CD14-positive monocyte (primary cell): Measurements from ENCODE around the gene NUP85. TPM values are rescaled to one million over a fixed set of nuclear protein-coding genes. Genes with fewer than 3 reads are reported as not detected.
A peak's percentile ranks its signal among the peaks of the same experiment; 100 is the strongest.

Source experiments
- DNase-seq, 3 donors: peaks; one replicate each; pipeline ENCODE4 v3.0.0-alpha.2; 2011 to 2022
- H2AFZ ChIP-seq: 2 replicates; pipeline ENCODE4 v1.6.0; 2012; ENCODE audit warnings: mild to moderate bottlenecking, low read depth, low read length, inconsistent platforms; ENCODE audit not compliant: insufficient read depth, poor library complexity, severe bottlenecking
- H3K27ac ChIP-seq, 2 donors: 1 replicate in 1 of 2; 2 replicates in 1 of 2; pipeline ENCODE4 v1.5.1; 2012 to 2013; ENCODE audit warnings: low read length in 2 of 2, control low read depth in 1 of 2, inconsistent platforms in 1 of 2, low read depth in 1 of 2, mild to moderate bottlenecking in 1 of 2
- H3K27me3 ChIP-seq, 2 donors: one replicate each; pipeline versions ENCODE4 v1.6.0 to v1.6.1; 2011 to 2013; ENCODE audit warnings: low read length in 2 of 2; ENCODE audit not compliant: control insufficient read depth in 2 of 2, insufficient read depth in 2 of 2
- H3K36me3 ChIP-seq, 2 donors: replicated peaks in 1 of 2; 1 replicate in 1 of 2; 2 replicates in 1 of 2; pipeline versions ENCODE4 v1.5.1 to v1.6.1; 2012 to 2013; ENCODE audit warnings: low read length in 2 of 2, control low read depth in 1 of 2, inconsistent platforms in 1 of 2, mild to moderate bottlenecking in 1 of 2; ENCODE audit not compliant: insufficient read depth in 2 of 2, control insufficient read depth in 1 of 2
- H3K4me1 ChIP-seq, 2 donors: 1 replicate in 1 of 2; 2 replicates in 1 of 2; pipeline versions ENCODE4 v1.5.1 to v1.6.1; 2012 to 2013; ENCODE audit warnings: low read length in 2 of 2, control low read depth in 1 of 2, inconsistent platforms in 1 of 2, mild to moderate bottlenecking in 1 of 2, moderate library complexity in 1 of 2; ENCODE audit not compliant: insufficient read depth in 2 of 2, control insufficient read depth in 1 of 2
- H3K4me2 ChIP-seq: replicated peaks from 2 replicates; pipeline ENCODE3; 2012; ENCODE audit warnings: low read length, moderate library complexity, mild to moderate bottlenecking; ENCODE audit not compliant: poor library complexity, severe bottlenecking; ENCODE audit errors: extremely low read depth
- H3K4me3 ChIP-seq, 3 experiments: fragments of 200-600 bp in 1 of 3; sonication (generic) in 1 of 3; replicated peaks in 1 of 3; 1 replicate in 2 of 3; 2 replicates in 1 of 3; pipeline ENCODE4 v1.5.1; 2011 to 2013; ENCODE audit warnings: low read length in 3 of 3, mild to moderate bottlenecking in 3 of 3, control low read depth in 2 of 3, low read depth in 2 of 3, inconsistent platforms in 1 of 3, moderate library complexity in 1 of 3
- H3K79me2 ChIP-seq: 2 replicates; pipeline ENCODE4 v1.6.0; 2012; ENCODE audit warnings: mild to moderate bottlenecking, control low read depth, inconsistent platforms, low read length, moderate library complexity; ENCODE audit not compliant: insufficient read depth
- H3K9ac ChIP-seq: 2 replicates; pipeline ENCODE4 v1.6.0; 2017; ENCODE audit warnings: low read length, mild to moderate bottlenecking; ENCODE audit not compliant: insufficient read depth, poor library complexity, severe bottlenecking
- H3K9me3 ChIP-seq, 2 donors: replicated peaks in 1 of 2; 1 replicate in 1 of 2; 2 replicates in 1 of 2; pipeline versions ENCODE4 v1.5.1 to v1.6.1; 2012 to 2013; ENCODE audit warnings: low read length in 2 of 2, control low read depth in 1 of 2; ENCODE audit not compliant: control insufficient read depth in 1 of 2, insufficient read depth in 1 of 2
- H4K20me1 ChIP-seq: 2 replicates; pipeline ENCODE4 v1.6.0; 2012; ENCODE audit warnings: mild to moderate bottlenecking, low read length, control low read depth, moderate library complexity; ENCODE audit not compliant: insufficient read depth
- H3K27ac Mint-ChIP-seq, 7 donors: one replicate each; pipeline ENCODE4 v1.8.0; 2020; ENCODE audit warnings: mild to moderate bottlenecking in 7 of 7, mixed read lengths in 7 of 7, moderate library complexity in 6 of 7, inconsistent platforms in 2 of 7
- H3K27me3 Mint-ChIP-seq, 3 donors: one replicate each; pipeline ENCODE4 v1.8.0; 2021 to 2022; ENCODE audit warnings: low read depth in 3 of 3, mild to moderate bottlenecking in 3 of 3, mixed read lengths in 3 of 3, moderate library complexity in 3 of 3, inconsistent platforms in 1 of 3
- H3K36me3 Mint-ChIP-seq, 2 donors: one replicate each; pipeline ENCODE4 v1.8.0; 2020; ENCODE audit warnings: mixed read lengths in 2 of 2, inconsistent platforms in 1 of 2, mild to moderate bottlenecking in 1 of 2
- H3K4me1 Mint-ChIP-seq: one replicate; pipeline ENCODE4 v1.8.0; 2020; ENCODE audit warnings: mild to moderate bottlenecking, mixed read lengths
- H3K4me3 Mint-ChIP-seq, 2 donors: one replicate each; pipeline ENCODE4 v1.8.0; 2020; ENCODE audit warnings: mild to moderate bottlenecking in 2 of 2, mixed read lengths in 2 of 2, moderate library complexity in 1 of 2
- H3K9me3 Mint-ChIP-seq, 7 donors: one replicate each; pipeline ENCODE4 v1.8.0; 2020 to 2022; ENCODE audit warnings: mixed read lengths in 7 of 7, mild to moderate bottlenecking in 6 of 7, moderate library complexity in 6 of 7, inconsistent platforms in 2 of 7
- CTCF ChIP-seq: fragments of 200-600 bp; IDR thresholded peaks from one replicate; pipeline ENCODE4 v1.8.0; 2022; ENCODE audit warnings: antibody characterized with exemption, mild to moderate bottlenecking
- WGBS: methylation state at CpG from one replicate; pipeline ENCODE4 v1.1.5; 2013; ENCODE audit warnings: missing lambda C conversion rate; ENCODE audit not compliant: insufficient coverage; 5-methylcytosine and 5-hydroxymethylcytosine counted together
- intact Hi-C, 2 donors: fragments of 100-400 bp; cut with micrococcal nuclease; formaldehyde crosslinking; loops; one replicate each; pipeline versions ENCODE4 v1.15.0 to v1.15.1; 2023
- polyA plus RNA-seq, 3 donors: library from polyadenylated mRNA; depleted of rRNA in 1 of 3; unstranded in 2 of 3; stranded (reverse) in 1 of 3; fragments of 300-500 nt in 2 of 3; fragments of >200 nt in 1 of 3; fragmentation: Illumina TruSeq in 2 of 3; gene quantifications; 1 replicate in 2 of 3; 2 replicates in 1 of 3; pipeline ENCODE4 v1.2.3, GENCODE V29; 2012 to 2021

Gene NUP85
- polyA plus RNA-seq, 3 donors = 36.3 to 94.2 (median 38.7) TPM

GRCh38 chr17:75237100-75238014 is 31.9 kb downstream of the NUP85 start:
- Mint-ChIP-seq H3K4me1 (peaks cover 14% of the 10 kb centered on the region), H3K9me3 (no peaks in the 10 kb centered on the region), H3K36me3 (peaks cover 77 to 99% of the 10 kb centered on the region in 2 donors), H3K27me3 (peaks cover 0 to 3% (median 0%) of the 10 kb centered on the region in 3 donors), H3K27ac (peak overlapping the region in 3 of 7 donors; percentile 28 to 73 (median 66)), H3K4me3 (no peak overlapping the region)
- peaks cover 6 to 7% of the 10 kb centered on the region in 2 donors for H3K4me1 ChIP-seq
- H3K79me2 ChIP-seq = peaks cover 22% of the 10 kb centered on the region
- no peak overlapping the region for H2AFZ ChIP-seq
- H3K36me3 ChIP-seq = peaks cover 86 to 94% of the 10 kb centered on the region in 2 donors
- H3K4me2 ChIP-seq = no peak overlapping the region
- WGBS = 91% methylated on average over 5 of the region's 12 CpGs
- H3K9ac ChIP-seq = no peak overlapping the region
- no peaks in the 10 kb centered on the region for H3K9me3 ChIP-seq
- peak overlapping the region in 1 of 2 donors; percentile 36 for H3K27ac ChIP-seq
- no peak for DNase-seq
- no peak overlapping the region for H3K4me3 ChIP-seq
- intact Hi-C loops = no loop called here
- no peak for TF ChIP-seq CTCF
- H4K20me1 ChIP-seq = peaks cover 58% of the 10 kb centered on the region
- no peaks in the 10 kb centered on the region for H3K27me3 ChIP-seq

DNA sequence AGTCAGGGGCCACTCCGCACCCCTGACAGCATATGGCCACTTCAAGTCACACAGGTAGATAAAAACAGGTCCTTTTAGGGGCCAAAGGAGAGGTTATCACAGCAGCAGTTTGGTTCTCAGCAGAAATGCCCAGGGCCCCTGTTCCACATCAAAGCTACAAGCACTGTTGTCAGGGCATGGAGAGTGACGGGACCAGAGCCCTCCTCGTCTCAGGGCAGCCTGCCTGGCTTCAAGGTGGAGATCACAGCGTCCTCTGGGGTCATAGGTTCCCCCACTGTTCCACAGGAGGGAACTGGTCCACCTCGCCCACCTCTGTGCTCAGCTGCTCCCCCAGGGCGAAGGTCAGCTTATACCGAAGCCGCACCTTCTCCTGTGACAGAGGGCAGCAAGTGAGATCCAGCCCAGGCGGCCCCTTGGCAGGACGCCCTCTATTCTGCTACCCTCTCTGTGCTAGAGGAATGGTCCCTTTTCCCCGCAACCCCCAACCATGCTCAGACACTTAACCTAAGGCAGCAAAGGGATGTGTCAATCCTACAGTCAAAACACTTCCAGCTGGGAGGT is 32.6 kb downstream of the NUP85 start:
- peaks cover 0 to 3% (median 0%) of the 10 kb centered on the region in 3 donors for H3K27me3 Mint-ChIP-seq
- peak overlapping the region in 1 of 7 donors; percentile 66 for H3K27ac Mint-ChIP-seq

More for the DNA sequence above, 32.6 kb downstream of the NUP85 start:
- no peaks in the 10 kb centered on the region for H3K27me3 ChIP-seq
- no peak overlapping the region for H3K4me3 Mint-ChIP-seq
- no peak overlapping the region for H2AFZ ChIP-seq
- H3K4me1 ChIP-seq = peaks cover 13 to 15% of the 10 kb centered on the region in 2 donors
- no peak for TF ChIP-seq CTCF
- no peak overlapping the region for H3K4me2 ChIP-seq
- WGBS = 96% methylated on average over 9 of the region's 11 CpGs
- peaks cover 86 to 94% of the 10 kb centered on the region in 2 donors for H3K36me3 ChIP-seq
- no peak overlapping the region for H3K9ac ChIP-seq
- H3K9me3 ChIP-seq = no peaks in the 10 kb centered on the region
- no peak for DNase-seq
- H3K4me1 Mint-ChIP-seq = peaks cover 21% of the 10 kb centered on the region
- no peak overlapping the region for H3K27ac ChIP-seq
- no peak overlapping the region for H3K4me3 ChIP-seq
- H3K79me2 ChIP-seq = peaks cover 22% of the 10 kb centered on the region
- peaks cover 65% of the 10 kb centered on the region for H4K20me1 ChIP-seq
- intact Hi-C loops = no loop called here
- H3K36me3 Mint-ChIP-seq = peaks cover 77 to 99% of the 10 kb centered on the region in 2 donors
- H3K9me3 Mint-ChIP-seq = no peaks in the 10 kb centered on the region
